Mesenchymal stem cell (in vitro differentiated cells and primary cell): ENCODE data around the gene DHRSX.

Source experiments
- DNase-seq: peaks from one replicate; pipeline ENCODE4 v3.0.0-alpha.2; 2013
- H2AFZ ChIP-seq: one replicate; pipeline ENCODE4 v1.6.1; 2013; ENCODE audit warnings: low read depth, mild to moderate bottlenecking, control low read depth, inconsistent platforms, low read length, moderate library complexity
- H2AK5ac ChIP-seq: 2 replicates; pipeline ENCODE4 v1.6.1; 2013; ENCODE audit warnings: low read length, moderate library complexity, mild to moderate bottlenecking, inconsistent platforms; ENCODE audit not compliant: severe bottlenecking
- H2BK120ac ChIP-seq: one replicate; pipeline ENCODE4 v1.6.1; 2013; ENCODE audit warnings: low read depth, mild to moderate bottlenecking, inconsistent platforms, low read length, moderate library complexity
- H2BK12ac ChIP-seq, 2 experiments: one replicate each; pipeline ENCODE4 v1.6.1; 2013; ENCODE audit warnings: inconsistent platforms in 2 of 2, low read length in 2 of 2, mild to moderate bottlenecking in 2 of 2, moderate library complexity in 2 of 2, control low read depth in 1 of 2
- H2BK15ac ChIP-seq: one replicate; pipeline ENCODE4 v1.6.1; 2013; ENCODE audit warnings: mild to moderate bottlenecking, low read depth, inconsistent platforms; ENCODE audit not compliant: poor library complexity, severe bottlenecking
- H2BK5ac ChIP-seq: 2 replicates; pipeline ENCODE4 v1.6.1; 2013; ENCODE audit warnings: low read depth, mild to moderate bottlenecking, low read length, control low read depth, inconsistent platforms; ENCODE audit not compliant: poor library complexity, severe bottlenecking
- H3K14ac ChIP-seq, 2 experiments: one replicate each; pipeline ENCODE4 v1.6.1; 2013; ENCODE audit warnings: inconsistent platforms in 2 of 2, low read length in 2 of 2, control low read depth in 1 of 2, mild to moderate bottlenecking in 1 of 2, moderate library complexity in 1 of 2
- H3K18ac ChIP-seq, 2 experiments: one replicate each; pipeline ENCODE4 v1.6.1; 2013; ENCODE audit warnings: inconsistent platforms in 2 of 2, low read length in 2 of 2, control low read depth in 1 of 2, low read depth in 1 of 2, mild to moderate bottlenecking in 1 of 2
- H3K23ac ChIP-seq, 2 experiments: one replicate each; pipeline ENCODE4 v1.6.1; 2013; ENCODE audit warnings: inconsistent platforms in 2 of 2, low read length in 2 of 2, mild to moderate bottlenecking in 2 of 2, moderate library complexity in 2 of 2, control low read depth in 1 of 2
- H3K27ac ChIP-seq: 2 replicates; pipeline ENCODE4 v1.5.1; 2013; ENCODE audit warnings: mild to moderate bottlenecking, moderate library complexity, low read length, control low read depth, inconsistent platforms; ENCODE audit not compliant: poor library complexity, severe bottlenecking
- H3K27me3 ChIP-seq, 2 experiments: 2 replicates each; pipeline versions ENCODE4 v1.6.1 to v1.7.0; 2013; ENCODE audit warnings: low read length in 2 of 2, mild to moderate bottlenecking in 2 of 2, moderate library complexity in 2 of 2, control low read depth in 1 of 2, inconsistent platforms in 1 of 2; ENCODE audit not compliant: control insufficient read depth in 1 of 2, insufficient read depth in 1 of 2
- H3K36me3 ChIP-seq, 2 experiments: 2 replicates each; pipeline versions ENCODE4 v1.6.1 to v1.7.0; 2013; ENCODE audit warnings: low read length in 2 of 2, control low read depth in 1 of 2, inconsistent platforms in 1 of 2, low read depth in 1 of 2, mild to moderate bottlenecking in 1 of 2; ENCODE audit not compliant: insufficient read depth in 2 of 2, control insufficient read depth in 1 of 2
- H3K4ac ChIP-seq, 2 experiments: one replicate each; pipeline ENCODE4 v1.6.1; 2013; ENCODE audit warnings: inconsistent platforms in 2 of 2, low read length in 2 of 2, mild to moderate bottlenecking in 2 of 2, moderate library complexity in 2 of 2, control low read depth in 1 of 2, low read depth in 1 of 2
- H3K4me1 ChIP-seq: 2 replicates; pipeline ENCODE4 v1.6.1; 2013; ENCODE audit warnings: low read depth, low read length, control low read depth; ENCODE audit not compliant: control insufficient read depth, insufficient read depth
- H3K4me2 ChIP-seq: 2 replicates; pipeline ENCODE4 v1.6.1; 2013; ENCODE audit warnings: low read length, mild to moderate bottlenecking, inconsistent platforms; ENCODE audit not compliant: poor library complexity, severe bottlenecking
- H3K4me3 ChIP-seq, 2 experiments: 2 replicates each; pipeline versions ENCODE4 v1.5.1 to v1.7.0; 2013; ENCODE audit warnings: low read length in 2 of 2, mild to moderate bottlenecking in 2 of 2, control low read depth in 1 of 2, low read depth in 1 of 2; ENCODE audit not compliant: insufficient read depth in 1 of 2
- H3K79me1 ChIP-seq: replicated peaks from 2 replicates; pipeline ENCODE4 v1.6.1; 2013; ENCODE audit warnings: mild to moderate bottlenecking, control low read depth, low read length, inconsistent platforms; ENCODE audit not compliant: poor library complexity, severe bottlenecking
- H3K9ac ChIP-seq: 2 replicates; pipeline ENCODE4 v1.7.0; 2013; ENCODE audit warnings: mild to moderate bottlenecking, low read length, moderate library complexity
- H3K9me3 ChIP-seq: 2 replicates; pipeline ENCODE4 v1.7.0; 2013; ENCODE audit warnings: mild to moderate bottlenecking, low read length; ENCODE audit not compliant: control insufficient read depth
- H4K8ac ChIP-seq: one replicate; pipeline ENCODE4 v1.6.1; 2013; ENCODE audit warnings: inconsistent platforms, mild to moderate bottlenecking, low read length, moderate library complexity
- H4K91ac ChIP-seq: one replicate; pipeline ENCODE4 v1.6.1; 2013; ENCODE audit warnings: mild to moderate bottlenecking, low read length, inconsistent platforms
- WGBS: methylation state at CpG from one replicate; pipeline ENCODE4 v1.1.7; 2013; ENCODE audit warnings: mixed read lengths; 5-methylcytosine and 5-hydroxymethylcytosine counted together

DHRSX gene

DNA sequence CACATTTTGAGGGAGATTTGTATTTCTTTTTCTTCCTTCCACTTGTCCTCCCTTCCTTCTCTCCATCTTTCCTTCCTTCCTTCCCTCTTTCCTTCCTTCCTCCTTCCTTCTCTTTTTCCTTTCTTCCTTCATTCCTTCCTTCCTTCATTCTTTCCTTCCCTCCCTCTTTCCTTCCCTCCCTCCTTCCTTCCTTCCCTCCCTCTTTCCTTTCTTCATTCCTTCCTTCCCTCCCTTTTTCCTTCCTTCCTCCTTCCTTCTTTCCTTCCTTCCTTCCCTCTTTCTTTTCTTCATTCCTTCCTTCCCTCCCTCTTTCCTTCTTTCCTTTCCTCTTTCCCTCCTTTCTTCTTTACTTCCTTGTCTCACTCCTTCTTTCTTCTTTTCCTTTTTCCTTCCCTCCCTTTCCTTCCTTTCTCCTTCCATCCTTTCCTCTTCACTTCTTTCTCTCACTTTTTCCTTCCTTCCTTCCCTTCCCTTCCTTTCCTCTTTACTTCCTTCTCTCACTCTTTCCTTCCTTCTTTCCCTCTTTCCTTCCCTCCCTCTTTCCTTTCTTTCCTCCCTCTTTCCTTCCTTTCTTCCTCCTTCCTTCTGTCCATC, 74.4 kb downstream of the DHRSX start:
- no peak for DNase-seq
- H2AFZ ChIP-seq, result no peak overlapping the region
- no peak overlapping the region for H3K9ac ChIP-seq
- H2BK120ac ChIP-seq, result no peak overlapping the region
- H3K27ac ChIP-seq, result no peak overlapping the region
- H2AK5ac ChIP-seq, result no peak overlapping the region
- H3K14ac ChIP-seq, result no peak overlapping the region
- H3K4me1 ChIP-seq, result no peaks in the 10 kb centered on the region
- no peaks in the 10 kb centered on the region for H3K27me3 ChIP-seq
- H3K23ac ChIP-seq, result no peak overlapping the region
- H3K36me3 ChIP-seq, result peaks cover 20 to 23% of the 10 kb centered on the region in 2 experiments
- H3K18ac ChIP-seq, result no peak overlapping the region
- H2BK12ac ChIP-seq, result no peak overlapping the region
- no peak overlapping the region for H4K8ac ChIP-seq
- peaks cover 21% of the 10 kb centered on the region for H3K79me1 ChIP-seq
- H3K9me3 ChIP-seq, result peaks cover 5% of the 10 kb centered on the region
- H3K4me2 ChIP-seq, result no peak overlapping the region
- H2BK15ac ChIP-seq, result no peak overlapping the region
- H2BK5ac ChIP-seq, result no peak overlapping the region
- H4K91ac ChIP-seq, result no peak overlapping the region
- no peak overlapping the region for H3K4ac ChIP-seq
- no peak overlapping the region for H3K4me3 ChIP-seq

- Histone ChIP-seq H3K27me3 (no peaks in the 10 kb centered on the region), H2BK120ac (no peak overlapping the region), H3K4me1 (no peaks in the 10 kb centered on the region), H2BK15ac (no peak overlapping the region), H3K9ac (no peak overlapping the region), H3K18ac (no peak overlapping the region), H3K14ac (no peak overlapping the region), H3K4me3 (no peak overlapping the region), H4K8ac (no peak overlapping the region), H3K9me3 (peaks cover 5% of the 10 kb centered on the region), H2AFZ (no peak overlapping the region), H3K36me3 (peaks cover 22 to 24% of the 10 kb centered on the region in 2 experiments), H3K4me2 (no peak overlapping the region), H2AK5ac (no peak overlapping the region), H3K23ac (no peak overlapping the region), H3K27ac (no peak overlapping the region), H3K4ac (no peak overlapping the region), H4K91ac (no peak overlapping the region), H2BK12ac (no peak overlapping the region), H2BK5ac (no peak overlapping the region), H3K79me1 (peaks cover 18% of the 10 kb centered on the region)
- 96% methylated on average over 13 of the region's 13 CpGs for whole genome bisulfite sequencing
- DNase-seq, result no peak
These were observed 75.3 kb downstream of the DHRSX start for GRCh38 chrX:2425286-2426071.

- no peak overlapping the region for H3K4me2 ChIP-seq
- no peak overlapping the region for H3K9ac ChIP-seq
- no peak overlapping the region for H2BK5ac ChIP-seq
- H3K4me3 ChIP-seq, result no peak overlapping the region
- H4K8ac ChIP-seq, result no peak overlapping the region
- H3K23ac ChIP-seq, result no peak overlapping the region
- WGBS, result no CpG with 5 or more reads among the region's 2 CpGs
- no peaks in the 10 kb centered on the region for H3K27me3 ChIP-seq
- no peak overlapping the region for H2BK15ac ChIP-seq
- no peak overlapping the region for H2BK12ac ChIP-seq
- H3K27ac ChIP-seq, result no peak overlapping the region
- peaks cover 5% of the 10 kb centered on the region for H3K9me3 ChIP-seq
- no peak overlapping the region for H2AK5ac ChIP-seq
- H2BK120ac ChIP-seq, result no peak overlapping the region
- peaks cover 17 to 22% of the 10 kb centered on the region in 2 experiments for H3K36me3 ChIP-seq
- no peak for DNase-seq
- no peak overlapping the region for H3K14ac ChIP-seq
- H2AFZ ChIP-seq, result no peak overlapping the region
- no peak overlapping the region for H4K91ac ChIP-seq
- H3K79me1 ChIP-seq, result peaks cover 15% of the 10 kb centered on the region
- H3K4ac ChIP-seq, result no peak overlapping the region
- no peak overlapping the region for H3K18ac ChIP-seq
- no peaks in the 10 kb centered on the region for H3K4me1 ChIP-seq
These were observed 76.5 kb downstream of the DHRSX start for GRCh38 chrX:2424317-2424716.

DNA sequence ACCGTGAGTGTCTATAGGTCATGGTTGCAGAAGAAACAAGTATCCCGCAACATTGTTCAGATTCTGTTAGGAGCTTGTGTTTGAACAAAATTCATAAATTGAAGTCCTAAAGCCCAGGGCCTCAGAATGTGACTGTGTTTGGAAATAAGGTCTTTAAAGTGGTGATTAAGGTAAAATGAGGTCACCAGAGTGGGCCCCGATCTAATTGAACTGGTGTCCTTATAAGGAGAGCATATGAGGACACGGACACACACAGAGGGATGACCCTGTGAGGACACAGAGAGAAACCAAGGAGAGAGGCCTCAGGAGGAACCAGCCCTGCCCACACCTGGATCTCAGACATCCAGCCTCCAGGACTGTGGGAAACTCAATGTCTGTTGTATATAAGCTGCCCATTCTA, 76.9 kb downstream of the DHRSX start:
- Histone ChIP-seq H2BK5ac (no peak overlapping the region), H3K4me2 (no peak overlapping the region), H3K18ac (no peak overlapping the region), H3K9me3 (peaks cover 5% of the 10 kb centered on the region), H2AK5ac (no peak overlapping the region), H3K4ac (no peak overlapping the region), H4K8ac (no peak overlapping the region), H3K4me3 (no peak overlapping the region), H3K4me1 (no peaks in the 10 kb centered on the region), H3K27ac (no peak overlapping the region), H3K23ac (no peak overlapping the region), H3K27me3 (no peaks in the 10 kb centered on the region), H3K79me1 (peaks cover 16% of the 10 kb centered on the region), H2BK120ac (no peak overlapping the region), H2BK15ac (no peak overlapping the region), H3K14ac (no peak overlapping the region), H3K9ac (no peak overlapping the region), H2AFZ (no peak overlapping the region), H2BK12ac (no peak overlapping the region), H4K91ac (no peak overlapping the region), H3K36me3 (peaks cover 17 to 22% of the 10 kb centered on the region in 2 experiments)
- 80% methylated on average over 4 of the region's 4 CpGs for WGBS
- no peak for DNase-seq
